SK-N-MC (cell line): Measurements from ENCODE around the gene EPHA5.

Experiments
- EZH2 ChIP-seq: fragments of 200-600 bp; sonication (generic); IDR thresholded peaks from one replicate; pipeline ENCODE4 v1.6.1; 2017; ENCODE audit warnings: antibody characterized with exemption
- FOXP2 ChIP-seq: optimal IDR thresholded peaks from 2 replicates; pipeline ENCODE3; 2011; ENCODE audit warnings: mild to moderate bottlenecking, moderate library complexity; ENCODE audit not compliant: insufficient read depth; ENCODE audit errors: extremely low read length, control extremely low read depth
- POLR2AphosphoS5 ChIP-seq: IDR thresholded peaks from 2 replicates; pipeline ENCODE4 v1.6.1; 2012; ENCODE audit warnings: mild to moderate bottlenecking, low read depth, low read length, borderline replicate concordance

DNA sequence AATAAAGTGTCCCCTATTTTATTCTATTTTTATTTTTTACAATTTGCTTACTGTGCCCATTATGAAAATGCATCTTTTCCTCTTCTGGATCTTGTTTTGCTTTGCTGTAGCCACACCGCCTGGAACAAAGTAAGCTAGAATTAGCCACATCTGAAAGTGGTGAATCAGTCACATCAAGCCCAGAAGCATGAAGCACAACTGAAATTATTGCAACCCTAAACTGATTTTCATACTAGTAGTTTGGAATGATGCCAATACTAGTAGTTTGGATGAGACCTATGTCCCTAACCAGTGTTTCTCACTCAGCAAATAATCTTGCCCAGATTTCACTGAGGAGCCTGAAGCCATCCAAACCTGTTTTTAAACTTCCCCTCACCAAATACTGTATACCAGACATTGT, 303.0 kb downstream of the EPHA5 start:
- TF ChIP-seq EZH2: no peak
- no peak for TF ChIP-seq POLR2AphosphoS5
- TF ChIP-seq FOXP2: no peak
